ENCODE results near the gene RNF126. TPM values are rescaled to one million over a fixed set of nuclear protein-coding genes. Genes with fewer than 3 reads are reported as not detected.

RNF126 gene
- total RNA-seq, 2 donors from 2014 or later = 23.3 to 45.8 TPM

- WGBS, 2 donors = 81 to 82% methylated on average over 4 to 17 of the region's 24 CpGs
- TF ChIP-seq POLR2A (IDR thresholded peaks at IDR 0.05) = no peak
- TF ChIP-seq, protein P1, sequence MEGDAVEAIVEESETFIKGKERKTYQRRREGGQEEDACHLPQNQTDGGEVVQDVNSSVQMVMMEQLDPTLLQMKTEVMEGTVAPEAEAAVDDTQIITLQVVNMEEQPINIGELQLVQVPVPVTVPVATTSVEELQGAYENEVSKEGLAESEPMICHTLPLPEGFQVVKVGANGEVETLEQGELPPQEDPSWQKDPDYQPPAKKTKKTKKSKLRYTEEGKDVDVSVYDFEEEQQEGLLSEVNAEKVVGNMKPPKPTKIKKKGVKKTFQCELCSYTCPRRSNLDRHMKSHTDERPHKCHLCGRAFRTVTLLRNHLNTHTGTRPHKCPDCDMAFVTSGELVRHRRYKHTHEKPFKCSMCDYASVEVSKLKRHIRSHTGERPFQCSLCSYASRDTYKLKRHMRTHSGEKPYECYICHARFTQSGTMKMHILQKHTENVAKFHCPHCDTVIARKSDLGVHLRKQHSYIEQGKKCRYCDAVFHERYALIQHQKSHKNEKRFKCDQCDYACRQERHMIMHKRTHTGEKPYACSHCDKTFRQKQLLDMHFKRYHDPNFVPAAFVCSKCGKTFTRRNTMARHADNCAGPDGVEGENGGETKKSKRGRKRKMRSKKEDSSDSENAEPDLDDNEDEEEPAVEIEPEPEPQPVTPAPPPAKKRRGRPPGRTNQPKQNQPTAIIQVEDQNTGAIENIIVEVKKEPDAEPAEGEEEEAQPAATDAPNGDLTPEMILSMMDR (IDR thresholded peaks at IDR 0.05) = no peak
- Histone ChIP-seq H3K27me3 (no peaks in the 10 kb centered on the region), H3K4me3 (no peak overlapping the region), H3K27ac (no peak overlapping the region), H3K36me3 (replicated peaks in 1 of 2; ENCODE audit: insufficient read depth in 1 of 2, low read depth in 2 of 2) (peaks cover 15 to 19% of the 10 kb centered on the region in 2 donors), H3K4me1 (peaks cover 2% of the 10 kb centered on the region), H3K9me3 (no peaks in the 10 kb centered on the region)
- intact Hi-C loops (cut with DNase I) = no loop called here
- DNase-seq = no peak
- no peak for ATAC-seq
Measured at GRCh38 chr19:651991-652390, 11.0 kb downstream of the RNF126 start.

GRCh38 chr19:651114-651818, 11.7 kb downstream of the RNF126 start:
- WGBS, 2 donors = 94 to 96% methylated on average over 30 to 34 of the region's 58 CpGs
- no peaks in the 10 kb centered on the region for H3K4me1 ChIP-seq
- H3K9me3 ChIP-seq = no peaks in the 10 kb centered on the region
- intact Hi-C loops (cut with DNase I) = no loop called here
- no peak overlapping the region for H3K27ac ChIP-seq
- peaks cover 15 to 19% of the 10 kb centered on the region in 2 donors for H3K36me3 ChIP-seq (replicated peaks in 1 of 2; ENCODE audit: insufficient read depth in 1 of 2, low read depth in 2 of 2)
- DNase-seq = no peak
- no peak overlapping the region for H3K4me3 ChIP-seq
- TF ChIP-seq, protein P1 (IDR thresholded peaks at IDR 0.05) = no peak
- TF ChIP-seq POLR2A (IDR thresholded peaks at IDR 0.05) = no peak
- no peaks in the 10 kb centered on the region for H3K27me3 ChIP-seq
- ATAC-seq = no peak

DNA sequence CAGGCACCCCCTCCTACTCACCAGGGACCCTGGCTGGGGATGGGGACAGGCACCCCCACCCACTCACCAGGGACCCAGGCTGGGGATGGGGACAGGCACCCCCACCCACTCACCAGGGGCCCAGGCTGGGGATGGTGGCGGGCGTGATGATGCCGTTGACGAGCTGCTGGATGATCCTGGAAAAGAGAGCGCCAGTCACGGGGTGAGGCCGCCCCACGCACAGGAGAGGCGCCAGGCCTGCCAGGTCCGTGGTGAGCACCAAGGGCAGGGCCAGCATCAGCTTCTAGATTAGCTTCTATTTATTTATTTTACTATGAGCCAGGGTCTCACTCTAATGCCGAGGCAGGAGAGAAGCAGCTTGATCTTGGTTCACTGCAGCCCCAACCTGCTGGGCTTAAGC, 12.9 kb downstream of the RNF126 start:
- no peak for DNase-seq
- no peak overlapping the region for H3K27ac ChIP-seq
- peaks cover 15 to 19% of the 10 kb centered on the region in 2 donors for H3K36me3 ChIP-seq (replicated peaks in 1 of 2; ENCODE audit: insufficient read depth in 1 of 2, low read depth in 2 of 2)
- no peaks in the 10 kb centered on the region for H3K4me1 ChIP-seq
- WGBS, 2 donors = 93% methylated on average over 10 to 11 of the region's 11 CpGs
- intact Hi-C loops (cut with DNase I) = no loop called here
- TF ChIP-seq, protein P1 (IDR thresholded peaks at IDR 0.05) = no peak
- no peak for TF ChIP-seq POLR2A (IDR thresholded peaks at IDR 0.05)
- ATAC-seq = no peak
- no peak overlapping the region for H3K4me3 ChIP-seq
- no peaks in the 10 kb centered on the region for H3K9me3 ChIP-seq
- no peaks in the 10 kb centered on the region for H3K27me3 ChIP-seq

GRCh38 chr19:648904-649801, 13.9 kb downstream of the RNF126 start:
- peaks cover 15 to 19% of the 10 kb centered on the region in 2 donors for H3K36me3 ChIP-seq (replicated peaks in 1 of 2; ENCODE audit: insufficient read depth in 1 of 2, low read depth in 2 of 2)
- ATAC-seq = no peak
- 89 to 92% methylated on average over 11 to 49 of the region's 53 CpGs for WGBS, 2 donors

More at GRCh38 chr19:648904-649801, 13.9 kb downstream of the RNF126 start:
- H3K27me3 ChIP-seq = no peaks in the 10 kb centered on the region
- H3K27ac ChIP-seq = no peak overlapping the region
- DNase-seq = no peak
- intact Hi-C loops (cut with DNase I) = no loop called here
- H3K4me3 ChIP-seq = no peak overlapping the region
- H3K9me3 ChIP-seq = no peaks in the 10 kb centered on the region
- no peaks in the 10 kb centered on the region for H3K4me1 ChIP-seq
- TF ChIP-seq, protein P1 (IDR thresholded peaks at IDR 0.05) = no peak
- TF ChIP-seq POLR2A (IDR thresholded peaks at IDR 0.05) = no peak

All from body of pancreas (tissue), 4 donors.